Activated CD4-positive, alpha-beta T cell treated with anti-CD3 and anti-CD28 coated beads, Interleukin-2, amount 50 U/mL, for 24 hours (primary cell): ENCODE data around the gene ADGRD1.
"Not testable (repeated sequence)": the region's sequence is repeated elsewhere in the genome, so short reads cannot be mapped to it uniquely, and the experiment has no call there.

ENCODE experiments used
- DNase-seq, 2 donors: peaks; one replicate each; pipeline ENCODE4 v3.0.0-alpha.2; 2020; ENCODE audit warnings: low read depth in 1 of 2, low spot score in 1 of 2

Gene ADGRD1

DNA sequence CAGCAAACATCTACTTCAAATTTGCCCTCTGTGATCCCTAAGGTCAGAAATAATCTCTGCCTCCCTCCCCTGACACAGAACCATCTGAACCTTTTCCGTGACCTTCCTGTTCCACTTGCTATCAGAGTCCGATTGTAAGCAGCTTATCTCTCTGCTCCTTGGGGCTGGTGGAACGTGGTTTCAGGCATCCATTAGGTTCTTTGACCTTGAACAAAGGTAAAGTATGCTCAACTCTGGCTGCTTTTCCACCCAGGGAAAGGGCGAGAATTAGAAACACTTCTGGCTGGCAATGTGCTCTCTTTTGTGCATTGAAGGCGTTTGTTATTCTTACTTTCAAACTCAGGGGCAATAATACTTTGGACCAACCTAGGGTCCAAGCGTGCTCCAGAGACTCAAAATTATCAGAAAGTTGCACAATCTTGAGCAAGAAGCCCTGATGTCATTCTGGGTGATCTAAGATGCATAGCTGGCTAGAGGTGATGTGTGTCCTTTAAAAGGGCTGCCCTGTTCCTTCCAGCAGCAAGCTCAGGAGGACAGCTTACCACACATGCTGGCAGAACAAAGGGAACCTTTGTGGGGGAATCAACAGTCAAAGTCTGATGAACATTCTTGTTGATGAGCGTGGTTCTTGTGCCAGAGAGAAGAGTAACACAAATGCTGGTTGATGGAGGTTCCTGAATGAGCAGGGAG lies 29.8 kb downstream of the ADGRD1 start:
- no peak for DNase-seq

- no peak for DNase-seq
These were observed 30.7 kb downstream of the ADGRD1 start for GRCh38 chr12:130984183-130985058.

DNA sequence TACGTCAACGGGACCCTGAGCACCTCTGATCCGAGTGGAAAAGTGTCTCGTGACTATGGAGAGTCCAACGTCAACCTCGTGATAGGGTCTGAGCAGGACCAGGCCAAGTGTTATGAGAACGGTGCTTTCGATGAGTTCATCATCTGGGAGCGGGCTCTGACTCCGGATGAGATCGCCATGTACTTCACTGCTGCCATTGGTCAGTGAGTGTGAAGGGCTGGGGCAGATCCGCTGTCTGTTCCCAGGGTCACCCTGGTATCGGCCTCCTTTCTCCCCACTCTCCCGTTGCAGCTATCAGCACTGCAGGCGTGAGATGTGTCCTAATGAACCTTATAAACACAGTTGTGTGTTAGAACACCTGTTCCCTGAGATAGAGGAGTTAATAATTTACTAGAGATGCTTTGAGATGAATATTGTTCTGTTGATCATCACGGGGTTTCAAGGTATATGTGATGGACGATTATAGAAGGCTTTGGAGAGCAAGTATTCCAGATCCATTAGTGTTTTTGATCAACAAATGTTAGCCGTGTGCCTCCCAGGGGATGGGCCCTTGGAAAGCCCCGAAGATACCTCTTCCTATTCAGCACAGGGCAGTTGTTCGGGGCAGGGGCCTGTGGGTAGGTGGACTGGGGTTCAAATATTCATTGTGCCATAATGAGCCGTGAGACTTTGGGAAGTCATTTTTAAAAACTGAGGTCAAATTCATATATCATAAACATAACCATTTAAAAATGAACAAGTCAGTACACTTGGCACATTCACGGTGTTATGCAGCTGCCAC lies 33.6 kb downstream of the ADGRD1 start:
- no peak for DNase-seq

GRCh38 chr12:130988261-130988660 lies 34.6 kb downstream of the ADGRD1 start:
- DNase-seq: no peak

DNA sequence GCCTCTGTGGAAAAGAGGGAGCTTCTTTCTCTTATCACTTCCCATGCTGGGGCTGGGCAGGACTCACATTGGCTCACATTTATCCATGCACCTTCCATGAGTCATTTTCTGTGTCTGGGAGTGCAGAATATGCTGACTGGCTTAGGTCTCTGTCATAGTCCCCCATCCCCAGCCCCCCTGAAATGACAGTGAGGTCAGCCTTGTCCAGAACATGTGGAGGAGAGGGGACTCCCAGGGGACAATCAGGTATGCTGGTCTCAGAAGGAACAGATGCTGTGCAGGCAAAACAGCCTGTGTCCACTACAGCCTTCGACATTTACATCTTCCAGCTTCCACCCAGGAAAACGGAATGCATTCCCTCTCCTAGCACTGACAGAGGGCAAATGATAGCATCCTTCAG lies 35.0 kb downstream of the ADGRD1 start:
- no peak for DNase-seq

- DNase-seq: no peak
These were observed 35.7 kb downstream of the ADGRD1 start for GRCh38 chr12:130989391-130989790.

DNA sequence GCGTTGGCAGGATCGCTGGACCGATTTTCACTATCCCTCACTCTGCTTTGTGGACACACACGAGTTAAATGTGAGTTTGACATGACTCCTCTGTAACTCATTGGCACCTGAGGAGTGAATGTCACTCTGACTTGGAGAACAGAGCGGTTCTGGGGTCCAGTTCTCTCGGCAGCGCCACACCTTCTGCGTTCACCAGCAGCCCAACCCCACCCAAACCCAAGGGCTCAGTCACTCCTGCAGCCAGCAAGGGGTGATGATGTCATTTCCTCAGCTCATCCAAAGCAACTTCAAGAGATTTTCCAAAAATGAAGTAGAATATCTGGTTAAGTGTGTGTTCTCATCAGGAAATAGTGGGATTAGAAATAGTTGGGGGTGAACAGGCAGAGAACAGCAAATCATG lies 36.3 kb downstream of the ADGRD1 start:
- no peak for DNase-seq

- DNase-seq: no peak
These were observed 38.7 kb downstream of the ADGRD1 start for GRCh38 chr12:130992448-130992847.

- DNase-seq: no peak
These were observed 39.4 kb downstream of the ADGRD1 start for GRCh38 chr12:130992979-130993538.

- DNase-seq: no peak
These were observed 40.3 kb downstream of the ADGRD1 start for GRCh38 chr12:130993759-130994670.

DNA sequence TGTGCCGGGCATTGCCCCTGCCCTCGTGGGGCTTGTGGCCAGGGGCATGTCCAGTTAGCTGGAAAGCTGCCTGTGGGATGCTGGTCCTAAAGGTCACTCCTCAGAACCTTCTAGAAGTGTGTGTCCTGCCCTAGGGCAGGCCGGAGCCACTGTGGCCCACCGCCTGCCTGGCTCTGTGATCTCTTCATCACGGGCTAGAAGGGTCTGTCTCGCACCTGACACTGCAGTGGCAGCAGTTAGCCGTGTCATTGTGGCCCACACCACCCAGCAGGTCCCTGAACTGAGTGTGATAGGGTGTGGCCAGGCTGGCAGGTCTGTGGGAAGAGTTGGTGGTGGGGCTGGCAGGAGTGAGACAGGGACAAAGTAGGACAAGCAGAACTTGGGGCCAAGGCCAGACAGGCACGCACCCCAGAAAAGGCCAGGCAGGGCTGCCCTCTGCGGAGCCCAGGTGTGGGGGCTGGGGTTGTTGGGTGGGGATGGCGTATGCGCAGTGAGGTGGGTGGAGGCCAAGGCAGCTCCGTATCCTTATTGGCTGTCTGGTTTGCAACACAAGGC lies 41.2 kb downstream of the ADGRD1 start:
- no peak for DNase-seq

DNA sequence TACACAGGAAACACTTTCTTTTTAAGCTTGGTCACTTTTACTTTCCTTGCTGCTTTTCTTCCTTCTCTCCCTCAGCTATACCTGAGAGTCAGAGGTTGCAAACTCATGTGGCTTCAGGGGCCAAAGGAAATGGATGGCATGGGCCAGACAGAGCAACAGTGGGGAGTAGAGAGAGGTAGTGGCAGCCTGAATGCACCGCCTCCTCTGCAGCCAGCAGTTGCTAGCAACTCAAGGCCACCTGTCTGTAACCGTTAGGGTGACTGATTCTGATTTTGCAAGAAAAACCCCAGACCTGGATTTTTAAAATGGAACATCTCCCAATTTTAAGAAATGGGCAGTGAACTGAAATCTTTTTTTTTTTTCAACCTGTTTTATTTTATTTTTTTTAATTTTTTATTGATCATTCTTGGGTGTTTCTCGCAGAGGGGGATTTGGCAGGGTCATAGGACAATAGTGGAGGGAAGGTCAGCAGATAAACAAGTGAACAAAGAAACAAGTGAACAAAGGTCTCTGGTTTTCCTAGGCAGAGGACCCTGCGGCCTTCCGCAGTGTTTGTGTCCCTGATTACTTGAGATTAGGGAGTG lies 41.8 kb downstream of the ADGRD1 start:
- DNase-seq: not testable (repeated sequence)

GRCh38 chr12:130998136-130998535 lies 44.4 kb downstream of the ADGRD1 start:
- DNase-seq: no peak

DNA sequence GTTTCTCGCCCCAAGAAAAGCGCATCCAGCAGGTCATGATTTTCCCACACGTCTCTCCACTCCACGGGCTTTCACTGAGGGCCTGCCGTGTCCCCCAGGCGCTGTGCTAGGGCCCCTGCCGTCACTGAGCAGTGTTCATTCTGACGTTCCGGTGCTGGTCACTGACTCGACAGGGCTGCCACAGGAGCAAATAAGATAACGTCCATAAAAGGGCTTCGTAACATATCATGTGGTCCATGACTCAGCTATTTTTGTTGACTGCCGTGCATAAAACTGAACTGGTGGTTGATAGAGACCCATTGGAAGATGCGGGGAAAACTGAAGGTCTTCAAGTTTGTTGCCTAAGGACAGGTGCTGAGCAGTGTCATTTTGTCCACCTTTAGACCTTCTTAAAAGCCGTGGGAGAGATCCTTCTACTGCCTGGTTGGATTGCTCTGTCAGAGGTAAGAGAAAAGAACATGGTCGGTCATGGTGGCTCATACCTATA lies 46.3 kb downstream of the ADGRD1 start:
- no peak for DNase-seq

GRCh38 chr12:131001493-131001892 lies 47.8 kb downstream of the ADGRD1 start:
- DNase-seq: no peak

DNA sequence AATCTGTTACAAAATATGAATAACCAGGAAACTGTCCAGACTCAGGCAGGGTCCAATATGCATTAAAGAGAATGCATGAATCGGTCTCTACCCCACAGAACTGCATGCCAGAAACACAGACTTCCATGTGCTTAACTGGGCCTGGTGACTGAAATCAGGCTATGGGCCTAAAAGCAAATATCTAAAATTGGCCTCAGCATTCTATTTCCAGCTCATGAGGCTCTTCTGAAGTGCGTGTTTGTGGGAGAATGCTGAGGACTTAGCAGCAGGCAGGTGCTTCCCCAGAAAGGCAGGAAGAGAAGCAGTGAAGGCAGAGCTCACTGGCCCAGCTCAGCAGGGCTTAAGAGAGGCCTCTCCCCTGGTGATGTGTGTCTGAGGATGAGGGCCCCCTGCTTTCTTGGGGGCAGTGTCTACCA lies 48.5 kb downstream of the ADGRD1 start:
- no peak for DNase-seq

DNA sequence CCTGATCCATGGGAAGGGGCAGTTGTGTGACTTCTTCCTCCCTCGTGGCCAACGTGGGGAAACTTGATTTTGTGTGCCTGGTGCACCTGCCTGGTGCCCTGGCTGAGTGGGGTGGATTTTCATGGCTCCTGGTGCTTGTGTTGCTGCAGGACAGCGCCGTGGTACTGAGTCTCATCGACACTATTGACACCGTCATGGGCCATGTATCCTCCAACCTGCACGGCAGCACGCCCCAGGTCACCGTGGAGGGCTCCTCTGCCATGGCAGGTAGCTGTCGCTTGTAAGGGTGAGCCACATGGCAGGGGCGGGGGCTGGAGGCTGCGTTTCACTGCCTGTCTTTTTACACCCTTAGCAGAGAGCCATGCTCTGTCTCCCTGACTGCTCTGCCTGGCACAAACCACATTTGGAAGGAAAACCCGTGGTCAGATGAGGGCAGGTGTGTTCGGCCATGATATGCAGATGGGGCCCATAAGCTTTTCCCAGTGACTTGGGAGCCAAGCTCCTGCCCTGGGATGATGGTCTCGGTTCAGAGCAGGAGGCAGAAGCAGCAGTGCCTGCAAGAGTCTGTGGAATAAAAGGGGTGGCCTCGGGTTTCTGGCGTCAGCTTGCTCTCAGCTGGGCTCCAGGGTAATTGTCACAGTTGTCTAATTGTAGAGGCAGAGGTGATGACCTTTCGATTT lies 49.5 kb downstream of the ADGRD1 start:
- no peak for DNase-seq

DNA sequence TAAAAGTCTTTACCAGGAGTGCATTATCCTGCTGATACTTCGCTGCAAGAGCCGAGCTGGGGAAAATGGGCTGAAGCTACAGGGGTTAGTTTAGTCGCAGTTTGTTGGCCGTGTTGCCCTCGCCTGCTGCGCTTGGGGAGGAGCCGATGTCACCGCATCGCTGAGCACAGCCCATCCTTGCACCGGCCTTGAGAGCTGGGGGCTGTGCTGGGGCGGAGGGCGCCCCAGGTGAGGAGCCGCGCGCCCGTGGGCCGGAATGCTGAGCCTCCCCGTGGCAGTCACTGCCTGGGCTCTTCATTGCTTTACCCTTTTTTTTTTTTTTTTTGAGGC lies 50.0 kb downstream of the ADGRD1 start:
- no peak for DNase-seq

- DNase-seq: no peak
These were observed 50.5 kb downstream of the ADGRD1 start for GRCh38 chr12:131004166-131004565.
